Type B pancreatic cell (in vitro differentiated cells): ENCODE data around the gene CNOT11. TPM values are rescaled to one million over a fixed set of nuclear protein-coding genes. Genes with fewer than 3 reads are reported as not detected.
"Not testable (repeated sequence)": the region's sequence is repeated elsewhere in the genome, so short reads cannot be mapped to it uniquely, and the experiment has no call there.

Experiments
- DNase-seq: peaks from one replicate; pipeline ENCODE4 v3.0.0; 2021; ENCODE audit warnings: mixed read lengths; ENCODE audit not compliant: unreplicated experiment; ENCODE audit errors: extremely low spot score
- H3K27ac Mint-ChIP-seq: 2 replicates; pipeline ENCODE4 v1.8.0; 2021; ENCODE audit warnings: mild to moderate bottlenecking, mixed read lengths
- H3K27me3 Mint-ChIP-seq: 2 replicates; pipeline ENCODE4 v1.8.0; 2021; ENCODE audit warnings: mixed read lengths
- H3K36me3 Mint-ChIP-seq: 2 replicates; pipeline ENCODE4 v1.8.0; 2021; ENCODE audit warnings: mixed read lengths
- H3K4me1 Mint-ChIP-seq: one replicate; pipeline ENCODE4 v1.8.0; 2021; ENCODE audit warnings: mixed read lengths; ENCODE audit not compliant: unreplicated experiment
- H3K4me3 Mint-ChIP-seq: 2 replicates; pipeline ENCODE4 v1.8.0; 2021; ENCODE audit warnings: mild to moderate bottlenecking, mixed read lengths
- H3K9me3 Mint-ChIP-seq: 2 replicates; pipeline ENCODE4 v1.8.0; 2021; ENCODE audit warnings: mixed read lengths
- total RNA-seq: library from RNA; stranded (reverse); gene quantifications from 2 replicates; pipeline ENCODE4 v1.2.1, GENCODE V29; 2021; ENCODE audit warnings: low replicate concordance
- TF ChIP-seq, protein P1 (sequence below): fragments of 200-600 bp; sonication (generic); conservative IDR thresholded peaks from 2 replicates; pipeline ENCODE4 v1.5.0; 2021; ENCODE audit warnings: antibody characterized with exemption, mild to moderate bottlenecking

CNOT11 gene
- total RNA-seq, 1 donor from 2014 or later = 64.5 TPM

DNA sequence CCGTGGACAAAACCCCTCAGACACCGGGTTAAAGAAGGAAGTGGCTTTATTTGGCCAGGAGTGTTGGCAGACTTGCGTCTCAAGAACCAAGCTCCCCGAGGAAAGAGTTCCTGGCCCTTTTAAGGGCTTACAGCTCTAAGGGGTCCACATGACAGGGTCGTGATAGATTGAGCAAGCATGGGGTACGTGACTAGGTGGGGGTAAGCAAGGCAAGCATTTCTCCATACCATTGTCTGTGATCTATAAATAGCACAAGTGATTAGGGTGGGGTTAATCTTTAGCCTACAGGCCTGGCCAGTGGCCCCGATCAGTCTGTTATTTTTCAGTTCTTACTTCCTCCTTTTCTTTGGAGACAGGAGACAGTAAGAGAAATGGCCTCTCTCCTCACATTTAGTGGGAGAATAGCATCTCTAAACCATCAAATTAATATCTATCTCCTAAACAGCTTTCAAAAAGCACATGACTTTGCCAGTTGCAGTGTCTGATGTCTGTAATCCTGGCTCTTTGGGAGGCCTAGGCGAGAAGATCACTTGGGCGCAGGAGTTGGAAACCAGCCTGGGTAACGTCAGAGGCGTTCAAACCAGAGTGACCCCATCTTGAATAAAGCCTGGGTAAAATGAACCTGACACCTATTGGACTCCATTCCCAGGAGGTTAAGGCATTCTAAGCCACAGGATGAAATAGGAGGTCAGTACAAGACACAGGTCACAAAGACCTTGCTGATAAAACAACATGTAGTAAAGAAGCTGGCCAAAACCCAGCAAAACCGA lies 18.3 kb upstream of the CNOT11 start:
- Mint-ChIP-seq H3K36me3 (peaks cover 2% of the 10 kb centered on the region), H3K27me3 (no peaks in the 10 kb centered on the region), H3K4me3 (no peak overlapping the region), H3K27ac (peak overlapping the region; percentile 53), H3K4me1 (peaks cover 15% of the 10 kb centered on the region), H3K9me3 (peaks cover 12% of the 10 kb centered on the region)
- no peak for DNase-seq
- TF ChIP-seq, protein P1, sequence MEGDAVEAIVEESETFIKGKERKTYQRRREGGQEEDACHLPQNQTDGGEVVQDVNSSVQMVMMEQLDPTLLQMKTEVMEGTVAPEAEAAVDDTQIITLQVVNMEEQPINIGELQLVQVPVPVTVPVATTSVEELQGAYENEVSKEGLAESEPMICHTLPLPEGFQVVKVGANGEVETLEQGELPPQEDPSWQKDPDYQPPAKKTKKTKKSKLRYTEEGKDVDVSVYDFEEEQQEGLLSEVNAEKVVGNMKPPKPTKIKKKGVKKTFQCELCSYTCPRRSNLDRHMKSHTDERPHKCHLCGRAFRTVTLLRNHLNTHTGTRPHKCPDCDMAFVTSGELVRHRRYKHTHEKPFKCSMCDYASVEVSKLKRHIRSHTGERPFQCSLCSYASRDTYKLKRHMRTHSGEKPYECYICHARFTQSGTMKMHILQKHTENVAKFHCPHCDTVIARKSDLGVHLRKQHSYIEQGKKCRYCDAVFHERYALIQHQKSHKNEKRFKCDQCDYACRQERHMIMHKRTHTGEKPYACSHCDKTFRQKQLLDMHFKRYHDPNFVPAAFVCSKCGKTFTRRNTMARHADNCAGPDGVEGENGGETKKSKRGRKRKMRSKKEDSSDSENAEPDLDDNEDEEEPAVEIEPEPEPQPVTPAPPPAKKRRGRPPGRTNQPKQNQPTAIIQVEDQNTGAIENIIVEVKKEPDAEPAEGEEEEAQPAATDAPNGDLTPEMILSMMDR = no peak

DNA sequence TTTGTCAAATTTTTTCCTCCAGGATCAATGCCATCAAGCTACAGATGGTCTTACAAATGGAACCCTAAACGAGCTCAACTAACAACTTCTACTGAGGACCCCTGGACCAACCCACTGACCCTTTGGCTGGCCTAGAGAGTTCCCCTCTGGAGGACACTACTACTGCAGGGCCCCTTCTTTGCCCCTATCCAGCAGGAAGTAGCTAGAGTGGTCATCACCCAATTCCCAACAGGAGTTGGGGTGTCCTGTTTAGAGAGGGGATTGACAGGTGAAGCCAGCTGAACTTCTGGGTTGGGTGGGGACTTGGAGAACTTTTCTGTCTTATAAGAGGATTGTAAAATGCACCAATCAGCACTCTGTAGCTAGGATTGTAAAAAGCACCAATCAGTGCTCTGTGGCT lies 16.7 kb upstream of the CNOT11 start:
- Mint-ChIP-seq H3K4me1 (peaks cover 28% of the 10 kb centered on the region), H3K9me3 (peaks cover 14% of the 10 kb centered on the region)
- not testable (repeated sequence) for DNase-seq, H3K27me3 Mint-ChIP-seq, H3K36me3 Mint-ChIP-seq, H3K4me3 Mint-ChIP-seq, H3K27ac Mint-ChIP-seq

GRCh38 chr2:101237944-101238343 lies 14.7 kb upstream of the CNOT11 start:
- H3K4me3 Mint-ChIP-seq = peak overlapping the region; percentile 76

DNA sequence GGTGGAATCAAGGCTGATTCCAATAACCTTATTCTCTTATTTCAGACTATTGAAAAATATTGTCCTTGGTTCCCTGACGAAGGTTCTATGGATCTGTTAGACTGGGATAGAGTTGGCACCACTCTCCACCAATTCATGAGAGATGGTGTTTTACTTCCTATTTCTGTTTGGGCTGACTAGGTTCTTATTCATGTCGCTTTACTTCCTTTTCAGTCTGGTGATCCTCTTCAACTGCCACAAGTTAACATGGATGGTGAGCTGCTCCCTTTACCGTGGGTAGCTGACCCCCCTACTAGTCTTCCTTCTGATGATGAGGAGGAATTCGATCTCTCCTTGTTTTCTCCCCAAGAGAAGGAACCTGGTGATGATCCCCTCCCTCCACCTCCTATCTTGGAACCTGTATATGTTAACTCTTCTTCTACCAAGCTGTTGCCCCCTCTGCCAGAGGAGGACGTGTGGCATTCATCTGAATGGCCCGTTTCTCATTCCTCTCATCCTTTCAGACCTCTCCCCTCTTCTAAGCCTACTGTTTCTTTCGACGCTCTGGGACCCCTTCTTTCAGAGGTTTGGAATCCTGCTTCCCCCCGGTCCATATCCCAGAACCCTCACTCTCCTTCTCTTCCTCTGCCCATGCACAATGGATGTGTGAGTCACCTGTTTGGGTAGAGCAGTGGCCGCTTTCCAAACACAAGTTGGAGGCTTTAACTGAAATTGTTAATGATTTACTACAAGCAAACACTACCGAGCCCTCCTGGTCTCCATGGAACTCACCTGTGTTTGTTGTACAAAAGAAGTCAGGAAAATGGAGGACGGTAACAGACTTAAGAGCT lies 13.5 kb upstream of the CNOT11 start:
- TF ChIP-seq, protein P1 = no peak
- no peak for DNase-seq
- H3K36me3 Mint-ChIP-seq = peaks cover 3% of the 10 kb centered on the region
- peak overlapping the region; percentile 76 for H3K4me3 Mint-ChIP-seq
- H3K9me3 Mint-ChIP-seq = peaks cover 13% of the 10 kb centered on the region
- peaks cover 39% of the 10 kb centered on the region for H3K4me1 Mint-ChIP-seq
- H3K27ac Mint-ChIP-seq = peak overlapping the region; percentile 89
- no peaks in the 10 kb centered on the region for H3K27me3 Mint-ChIP-seq

More at GRCh38 chr2:101237944-101238343, 14.7 kb upstream of the CNOT11 start:
- peaks cover 14% of the 10 kb centered on the region for H3K9me3 Mint-ChIP-seq
- peaks cover 37% of the 10 kb centered on the region for H3K4me1 Mint-ChIP-seq
- not testable (repeated sequence) for DNase-seq, H3K36me3 Mint-ChIP-seq, H3K27me3 Mint-ChIP-seq
- peak overlapping the region; percentile 89 for H3K27ac Mint-ChIP-seq

DNA sequence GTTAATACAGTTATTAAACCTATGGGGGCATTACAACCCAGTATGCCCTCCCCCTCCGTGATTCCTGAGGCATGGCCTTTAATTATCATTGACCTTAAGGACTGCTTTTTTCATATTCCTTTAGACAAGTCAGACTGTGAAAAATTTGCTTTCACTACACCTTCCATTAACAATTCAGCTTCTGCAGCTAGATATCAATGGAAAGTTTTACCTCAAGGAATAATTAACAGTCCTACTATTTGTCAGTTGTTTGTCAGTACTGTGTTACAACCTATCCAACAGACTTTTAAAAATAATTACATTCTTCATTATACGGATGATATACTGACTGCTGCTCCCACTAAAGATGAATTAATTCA lies 12.9 kb upstream of the CNOT11 start:
- Mint-ChIP-seq H3K27ac (peak overlapping the region; percentile 89), H3K4me3 (peak overlapping the region; percentile 76), H3K4me1 (peaks cover 44% of the 10 kb centered on the region), H3K9me3 (peaks cover 19% of the 10 kb centered on the region)
- H3K27me3 Mint-ChIP-seq, H3K36me3 Mint-ChIP-seq, DNase-seq: not testable (repeated sequence)

- H3K4me1 Mint-ChIP-seq = peaks cover 44% of the 10 kb centered on the region
- peaks cover 20% of the 10 kb centered on the region for H3K9me3 Mint-ChIP-seq
- H3K4me3 Mint-ChIP-seq = peak overlapping the region; percentile 32
- not testable (repeated sequence) for H3K36me3 Mint-ChIP-seq, DNase-seq, H3K27me3 Mint-ChIP-seq
- TF ChIP-seq, protein P1 = peak; percentile 65
- H3K27ac Mint-ChIP-seq = peak overlapping the region; percentile 89
Observed at GRCh38 chr2:101240694-101241093, 12.0 kb upstream of the CNOT11 start.

- TF ChIP-seq, protein P1 = no peak
- H3K36me3 Mint-ChIP-seq = peaks cover 7% of the 10 kb centered on the region
- H3K9me3 Mint-ChIP-seq = peaks cover 20% of the 10 kb centered on the region
- H3K4me1 Mint-ChIP-seq = peaks cover 44% of the 10 kb centered on the region
- H3K27ac Mint-ChIP-seq = peak overlapping the region; percentile 89
- no peaks in the 10 kb centered on the region for H3K27me3 Mint-ChIP-seq
- peak overlapping the region; percentile 32 for H3K4me3 Mint-ChIP-seq
- DNase-seq = no peak
Observed at GRCh38 chr2:101241158-101241557, 11.5 kb upstream of the CNOT11 start.

GRCh38 chr2:101244373-101244772 lies 8.3 kb upstream of the CNOT11 start:
- peaks cover 28% of the 10 kb centered on the region for H3K4me1 Mint-ChIP-seq

GRCh38 chr2:101244899-101245298 lies 7.8 kb upstream of the CNOT11 start:
- Mint-ChIP-seq H3K4me1 (peaks cover 26% of the 10 kb centered on the region), H3K27ac (peak overlapping the region; percentile 77), H3K9me3 (peaks cover 11% of the 10 kb centered on the region), H3K4me3 (peak overlapping the region; percentile 60)
- H3K36me3 Mint-ChIP-seq, DNase-seq, H3K27me3 Mint-ChIP-seq: not testable (repeated sequence)

More at GRCh38 chr2:101244373-101244772, 8.3 kb upstream of the CNOT11 start:
- Mint-ChIP-seq H3K9me3 (peaks cover 13% of the 10 kb centered on the region), H3K27ac (peak overlapping the region; percentile 77), H3K4me3 (peak overlapping the region; percentile 60)
- not testable (repeated sequence) for H3K27me3 Mint-ChIP-seq, DNase-seq, H3K36me3 Mint-ChIP-seq
